Activated T-helper 1 cell treated with anti-CD3 and anti-CD28 coated beads, Interleukin-2, amount 50 U/mL, for 16 hours (primary cell): ENCODE measurements around the gene OR2L8.

Experiments
- DNase-seq, 2 donors: peaks; one replicate each; pipeline ENCODE4 v3.0.0-alpha.2; 2020; ENCODE audit warnings: low read depth in 1 of 2, low spot score in 1 of 2

OR2L8 gene

GRCh38 chr1:247966532-247967204 is 18.0 kb downstream of the OR2L8 start:
- DNase-seq: no peak

DNA sequence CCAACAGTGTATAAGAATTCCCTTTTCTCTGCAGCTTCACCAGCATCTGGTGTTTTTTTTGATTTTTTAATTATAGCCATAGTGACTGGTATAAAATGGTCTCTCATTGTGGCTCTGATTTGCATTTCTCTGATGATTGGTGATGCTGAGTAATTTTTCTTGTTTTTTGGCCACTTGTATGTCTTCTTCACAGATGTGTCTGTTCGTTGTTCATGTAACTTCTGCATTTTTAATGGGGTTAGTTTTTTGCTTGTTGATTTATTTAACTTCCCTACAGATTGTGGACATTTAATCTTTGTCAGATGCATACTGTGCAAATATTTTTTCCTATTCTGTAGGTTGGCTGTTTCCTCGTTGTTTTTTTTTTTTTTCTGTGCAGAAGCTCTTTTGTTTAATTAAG is 44.3 kb downstream of the OR2L8 start:
- no peak for DNase-seq

GRCh38 chr1:247998811-247999210 is 50.2 kb downstream of the OR2L8 start:
- no peak for DNase-seq
